ENCODE measurements around the gene UPK3BL2. TPM values are rescaled to one million over a fixed set of nuclear protein-coding genes. Genes with fewer than 3 reads are reported as not detected.
"Not testable (repeated sequence)": the region's sequence is repeated elsewhere in the genome, so short reads cannot be mapped to it uniquely, and the experiment has no call there.

The UPK3BL2 gene
- total RNA-seq, 1 donor from 2014 or later = 4.3 TPM

- H3K4me3 ChIP-seq (ENCODE audit: low read depth, low read length); DNase-seq (ENCODE audit: low read depth); H3K36me3 ChIP-seq (ENCODE audit: control insufficient read depth, insufficient read depth, low read length); H3K27me3 ChIP-seq (ENCODE audit: control insufficient read depth, insufficient read depth, low read length): not testable (repeated sequence)
These were observed 27.6 kb downstream of the UPK3BL2 start for GRCh38 chr7:102515889-102516288.

- DNase-seq (ENCODE audit: low read depth); H3K27me3 ChIP-seq (ENCODE audit: control insufficient read depth, insufficient read depth, low read length): not testable (repeated sequence)
These were observed 28.4 kb downstream of the UPK3BL2 start for GRCh38 chr7:102514881-102515721.

GRCh38 chr7:102512642-102513221, 30.8 kb downstream of the UPK3BL2 start:
- H3K4me3 ChIP-seq (ENCODE audit: low read depth, low read length) = peak overlapping the region; percentile 26
- H3K36me3 ChIP-seq (ENCODE audit: control insufficient read depth, insufficient read depth, low read length); H3K27me3 ChIP-seq (ENCODE audit: control insufficient read depth, insufficient read depth, low read length): not testable (repeated sequence)
- peak; percentile 60 for DNase-seq (ENCODE audit: low read depth)

More at GRCh38 chr7:102514881-102515721, 28.4 kb downstream of the UPK3BL2 start:
- not testable (repeated sequence) for H3K4me3 ChIP-seq (ENCODE audit: low read depth, low read length); H3K36me3 ChIP-seq (ENCODE audit: control insufficient read depth, insufficient read depth, low read length)

GRCh38 chr7:102511860-102512522, 31.5 kb downstream of the UPK3BL2 start:
- not testable (repeated sequence) for H3K27me3 ChIP-seq (ENCODE audit: control insufficient read depth, insufficient read depth, low read length); H3K4me3 ChIP-seq (ENCODE audit: low read depth, low read length); H3K36me3 ChIP-seq (ENCODE audit: control insufficient read depth, insufficient read depth, low read length); DNase-seq (ENCODE audit: low read depth)

GRCh38 chr7:102510575-102510974, 32.9 kb downstream of the UPK3BL2 start:
- not testable (repeated sequence) for DNase-seq (ENCODE audit: low read depth); H3K4me3 ChIP-seq (ENCODE audit: low read depth, low read length); H3K27me3 ChIP-seq (ENCODE audit: control insufficient read depth, insufficient read depth, low read length); H3K36me3 ChIP-seq (ENCODE audit: control insufficient read depth, insufficient read depth, low read length)

- DNase-seq (ENCODE audit: low read depth); H3K4me3 ChIP-seq (ENCODE audit: low read depth, low read length); H3K27me3 ChIP-seq (ENCODE audit: control insufficient read depth, insufficient read depth, low read length); H3K36me3 ChIP-seq (ENCODE audit: control insufficient read depth, insufficient read depth, low read length): not testable (repeated sequence)
These were observed 35.9 kb downstream of the UPK3BL2 start for GRCh38 chr7:102507410-102508088.

GRCh38 chr7:102505298-102506185, 38.0 kb downstream of the UPK3BL2 start:
- not testable (repeated sequence) for H3K36me3 ChIP-seq (ENCODE audit: control insufficient read depth, insufficient read depth, low read length); H3K27me3 ChIP-seq (ENCODE audit: control insufficient read depth, insufficient read depth, low read length); DNase-seq (ENCODE audit: low read depth); H3K4me3 ChIP-seq (ENCODE audit: low read depth, low read length)

GRCh38 chr7:102503141-102503540, 40.4 kb downstream of the UPK3BL2 start:
- H3K36me3 ChIP-seq (ENCODE audit: control insufficient read depth, insufficient read depth, low read length); H3K27me3 ChIP-seq (ENCODE audit: control insufficient read depth, insufficient read depth, low read length); DNase-seq (ENCODE audit: low read depth); H3K4me3 ChIP-seq (ENCODE audit: low read depth, low read length): not testable (repeated sequence)

- H3K4me3 ChIP-seq (ENCODE audit: low read depth, low read length); DNase-seq (ENCODE audit: low read depth); H3K27me3 ChIP-seq (ENCODE audit: control insufficient read depth, insufficient read depth, low read length); H3K36me3 ChIP-seq (ENCODE audit: control insufficient read depth, insufficient read depth, low read length): not testable (repeated sequence)
These were observed 45.2 kb downstream of the UPK3BL2 start for GRCh38 chr7:102498321-102498720.

- not testable (repeated sequence) for H3K36me3 ChIP-seq (ENCODE audit: control insufficient read depth, insufficient read depth, low read length); H3K27me3 ChIP-seq (ENCODE audit: control insufficient read depth, insufficient read depth, low read length); DNase-seq (ENCODE audit: low read depth)
These were observed 46.2 kb downstream of the UPK3BL2 start for GRCh38 chr7:102497308-102497707.

GRCh38 chr7:102496861-102497260, 46.6 kb downstream of the UPK3BL2 start:
- H3K4me3 ChIP-seq (ENCODE audit: low read depth, low read length); DNase-seq (ENCODE audit: low read depth); H3K27me3 ChIP-seq (ENCODE audit: control insufficient read depth, insufficient read depth, low read length); H3K36me3 ChIP-seq (ENCODE audit: control insufficient read depth, insufficient read depth, low read length): not testable (repeated sequence)

More at GRCh38 chr7:102497308-102497707, 46.2 kb downstream of the UPK3BL2 start:
- not testable (repeated sequence) for H3K4me3 ChIP-seq (ENCODE audit: low read depth, low read length)

GRCh38 chr7:102494473-102495149, 48.9 kb downstream of the UPK3BL2 start:
- H3K27me3 ChIP-seq (ENCODE audit: control insufficient read depth, insufficient read depth, low read length); H3K36me3 ChIP-seq (ENCODE audit: control insufficient read depth, insufficient read depth, low read length); H3K4me3 ChIP-seq (ENCODE audit: low read depth, low read length); DNase-seq (ENCODE audit: low read depth): not testable (repeated sequence)

- DNase-seq (ENCODE audit: low read depth); H3K4me3 ChIP-seq (ENCODE audit: low read depth, low read length); H3K36me3 ChIP-seq (ENCODE audit: control insufficient read depth, insufficient read depth, low read length); H3K27me3 ChIP-seq (ENCODE audit: control insufficient read depth, insufficient read depth, low read length): not testable (repeated sequence)
These were observed 49.5 kb downstream of the UPK3BL2 start for GRCh38 chr7:102494026-102494425.
